Stimulated activated CD4-positive, alpha-beta T cell treated with anti-CD3 and anti-CD28 coated beads, Interleukin-12 subunit alpha, Interleukin-12 subunit beta, amount 100 ng/mL, for 4 hours (primary cell): ENCODE results near the gene IL34.

ENCODE experiments used
- DNase-seq: peaks from one replicate; pipeline ENCODE4 v3.0.0-alpha.2; 2020

IL34 gene

GRCh38 chr16:70689970-70690891 is 43.9 kb downstream of the IL34 start:
- DNase-seq = no peak

- no peak for DNase-seq
These were observed 45.1 kb downstream of the IL34 start for GRCh38 chr16:70691223-70692129.

- DNase-seq = no peak
These were observed 45.9 kb downstream of the IL34 start for GRCh38 chr16:70692130-70692872.

GRCh38 chr16:70692873-70693671 is 46.7 kb downstream of the IL34 start:
- DNase-seq = no peak

- DNase-seq = no peak
These were observed 47.9 kb downstream of the IL34 start for GRCh38 chr16:70694088-70694867.

- DNase-seq = no peak
These were observed 48.5 kb downstream of the IL34 start for GRCh38 chr16:70694868-70695218.

- DNase-seq = no peak
These were observed 49.1 kb downstream of the IL34 start for GRCh38 chr16:70695331-70696070.

- no peak for DNase-seq
These were observed 50.0 kb downstream of the IL34 start for GRCh38 chr16:70696355-70696754.

- DNase-seq = no peak
These were observed 50.7 kb downstream of the IL34 start for GRCh38 chr16:70696952-70697593.

- no peak for DNase-seq
These were observed 51.3 kb downstream of the IL34 start for GRCh38 chr16:70697594-70698170.

- DNase-seq = no peak
These were observed 52.5 kb downstream of the IL34 start for GRCh38 chr16:70698901-70699300.

- no peak for DNase-seq
These were observed 53.3 kb downstream of the IL34 start for GRCh38 chr16:70699696-70700095.

- no peak for DNase-seq
These were observed 54.0 kb downstream of the IL34 start for GRCh38 chr16:70700101-70701020.

- DNase-seq = no peak
These were observed 54.7 kb downstream of the IL34 start for GRCh38 chr16:70701036-70701435.

- no peak for DNase-seq
These were observed 55.2 kb downstream of the IL34 start for GRCh38 chr16:70701596-70701995.

- no peak for DNase-seq
These were observed 55.6 kb downstream of the IL34 start for GRCh38 chr16:70701998-70702397.

GRCh38 chr16:70702624-70703023 is 56.3 kb downstream of the IL34 start:
- DNase-seq = no peak

GRCh38 chr16:70703041-70703834 is 56.9 kb downstream of the IL34 start:
- DNase-seq = no peak
